ENCODE results near the gene SLC25A13. TPM values are rescaled to one million over a fixed set of nuclear protein-coding genes. Genes with fewer than 3 reads are reported as not detected.
"Not testable (repeated sequence)": the region's sequence is repeated elsewhere in the genome, so short reads cannot be mapped to it uniquely, and the experiment has no call there.

The SLC25A13 gene
- total RNA-seq, 2 donors from 2014 or later, result 94.3 to 114 TPM

- Mint-ChIP-seq H3K27me3 (ENCODE audit: insufficient read depth) (peaks cover 2% of the 10 kb centered on the region), H3K9me3 (peaks cover 8% of the 10 kb centered on the region), H3K4me3 (no peak overlapping the region), H3K4me1 (peaks cover 28% of the 10 kb centered on the region), H3K27ac (peak overlapping the region; percentile 4), H3K36me3 (ENCODE audit: low read depth) (peaks cover 4% of the 10 kb centered on the region)
- no peak for DNase-seq
- Histone ChIP-seq H3K27me3 (ENCODE audit: control insufficient read depth, insufficient read depth, low read length, poor library complexity, severe bottlenecking) (no peaks in the 10 kb centered on the region), H3K4me3 (ENCODE audit: low read length) (no peak overlapping the region), H3K9ac (ENCODE audit: extremely low read depth, low read length, poor library complexity, severe bottlenecking) (no peak overlapping the region), H3K36me3 (ENCODE audit: control insufficient read depth, insufficient read depth, low read length) (no peaks in the 10 kb centered on the region), H3K4me1 (ENCODE audit: control insufficient read depth, insufficient read depth, low read length) (peaks cover 6% of the 10 kb centered on the region), H3K9me3 (ENCODE audit: control insufficient read depth, low read length) (peaks cover 9% of the 10 kb centered on the region), H3K27ac (ENCODE audit: low read depth, low read length) (no peak overlapping the region)
- no peak for TF ChIP-seq CTCF (conservative IDR thresholded peaks at IDR 0.05)
- 78 to 100% methylated on average over 1 of the region's 1 CpG for WGBS, 2 experiments (ENCODE audit: insufficient coverage in 1 of 2, insufficient read length in 1 of 2)
These were observed 6.1 kb upstream of the SLC25A13 start for GRCh38 chr7:96328016-96328415.

GRCh38 chr7:96327429-96327828 is 5.5 kb upstream of the SLC25A13 start:
- TF ChIP-seq CTCF (conservative IDR thresholded peaks at IDR 0.05), result no peak
- H3K4me3 Mint-ChIP-seq, result no peak overlapping the region
- peaks cover 6% of the 10 kb centered on the region for H3K4me1 ChIP-seq (ENCODE audit: control insufficient read depth, insufficient read depth, low read length)
- no peak for DNase-seq
- H3K27ac Mint-ChIP-seq, result no peak overlapping the region
- 76 to 96% methylated on average over 3 of the region's 3 CpGs for WGBS, 2 experiments (ENCODE audit: insufficient coverage in 1 of 2, insufficient read length in 1 of 2)
- H3K36me3 Mint-ChIP-seq (ENCODE audit: low read depth), result peaks cover 4% of the 10 kb centered on the region
- no peak overlapping the region for H3K4me3 ChIP-seq (ENCODE audit: low read length)
- H3K9me3 ChIP-seq (ENCODE audit: control insufficient read depth, low read length), result peaks cover 9% of the 10 kb centered on the region
- H3K9ac ChIP-seq (ENCODE audit: extremely low read depth, low read length, poor library complexity, severe bottlenecking), result no peak overlapping the region
- no peaks in the 10 kb centered on the region for H3K36me3 ChIP-seq (ENCODE audit: control insufficient read depth, insufficient read depth, low read length)
- H3K27me3 Mint-ChIP-seq (ENCODE audit: insufficient read depth), result peaks cover 2% of the 10 kb centered on the region
- H3K27me3 ChIP-seq (ENCODE audit: control insufficient read depth, insufficient read depth, low read length, poor library complexity, severe bottlenecking), result no peaks in the 10 kb centered on the region
- H3K4me1 Mint-ChIP-seq, result peaks cover 28% of the 10 kb centered on the region
- H3K27ac ChIP-seq (ENCODE audit: low read depth, low read length), result no peak overlapping the region
- H3K9me3 Mint-ChIP-seq, result peaks cover 8% of the 10 kb centered on the region

- H3K9me3 ChIP-seq (ENCODE audit: control insufficient read depth, low read length); H3K9me3 Mint-ChIP-seq; H3K27me3 ChIP-seq (ENCODE audit: control insufficient read depth, insufficient read depth, low read length, poor library complexity, severe bottlenecking); H3K4me3 Mint-ChIP-seq; DNase-seq; H3K27ac Mint-ChIP-seq; H3K27ac ChIP-seq (ENCODE audit: low read depth, low read length); H3K36me3 Mint-ChIP-seq (ENCODE audit: low read depth); H3K36me3 ChIP-seq (ENCODE audit: control insufficient read depth, insufficient read depth, low read length); H3K4me1 ChIP-seq (ENCODE audit: control insufficient read depth, insufficient read depth, low read length); H3K27me3 Mint-ChIP-seq (ENCODE audit: insufficient read depth); H3K9ac ChIP-seq (ENCODE audit: extremely low read depth, low read length, poor library complexity, severe bottlenecking): not testable (repeated sequence)
- peaks cover 31% of the 10 kb centered on the region for H3K4me1 Mint-ChIP-seq
- peak overlapping the region; percentile 28 for H3K4me3 ChIP-seq (ENCODE audit: low read length)
- 92% methylated on average over 2 of the region's 2 CpGs; no CpG with 5 or more reads in 1 of the 2 experiments for WGBS, 2 experiments (ENCODE audit: insufficient coverage in 1 of 2, insufficient read length in 1 of 2)
These were observed 4.9 kb upstream of the SLC25A13 start for GRCh38 chr7:96326752-96327151.

GRCh38 chr7:96322847-96323461 is 1.1 kb upstream of the SLC25A13 start:
- peaks cover 8% of the 10 kb centered on the region for H3K9me3 Mint-ChIP-seq
- no peak overlapping the region for H3K27ac Mint-ChIP-seq
- DNase-seq, result no peak
- 90 to 96% methylated on average over 3 to 7 of the region's 7 CpGs for WGBS, 2 experiments (ENCODE audit: insufficient coverage in 1 of 2, insufficient read length in 1 of 2)
- Histone ChIP-seq H3K4me1 (ENCODE audit: control insufficient read depth, insufficient read depth, low read length) (peaks cover 12% of the 10 kb centered on the region), H3K27me3 (ENCODE audit: control insufficient read depth, insufficient read depth, low read length, poor library complexity, severe bottlenecking) (no peaks in the 10 kb centered on the region), H3K4me3 (ENCODE audit: low read length) (peak overlapping the region; percentile 86), H3K36me3 (ENCODE audit: control insufficient read depth, insufficient read depth, low read length) (no peaks in the 10 kb centered on the region), H3K9ac (ENCODE audit: extremely low read depth, low read length, poor library complexity, severe bottlenecking) (no peak overlapping the region), H3K27ac (ENCODE audit: low read depth, low read length) (no peak overlapping the region), H3K9me3 (ENCODE audit: control insufficient read depth, low read length) (peaks cover 9% of the 10 kb centered on the region)
- TF ChIP-seq CTCF (conservative IDR thresholded peaks at IDR 0.05), result no peak
- H3K4me1 Mint-ChIP-seq, result peaks cover 32% of the 10 kb centered on the region
- H3K36me3 Mint-ChIP-seq (ENCODE audit: low read depth), result peaks cover 4% of the 10 kb centered on the region
- peaks cover 2% of the 10 kb centered on the region for H3K27me3 Mint-ChIP-seq (ENCODE audit: insufficient read depth)
- H3K4me3 Mint-ChIP-seq, result peak overlapping the region; percentile 77

All from endodermal cell (in vitro differentiated cells).